ENCODE results near the gene PKMYT1. TPM values are rescaled to one million over a fixed set of nuclear protein-coding genes. Genes with fewer than 3 reads are reported as not detected.

Gene PKMYT1
- total RNA-seq, 1 experiment from 2014 or later: 128 TPM

- CTCF ChIA-PET: interaction anchor here (0.6 kb wide), 1 partner anchor 55 kb away, joined by 3 read pairs; no protein-coding TSS in a partner anchor
- intact Hi-C loops (cut with micrococcal nuclease; ENCODE audit: unreplicated experiment): no loop called here
Measured at GRCh38 chr16:2981899-2982250, 1.6 kb upstream of the PKMYT1 start.

DNA sequence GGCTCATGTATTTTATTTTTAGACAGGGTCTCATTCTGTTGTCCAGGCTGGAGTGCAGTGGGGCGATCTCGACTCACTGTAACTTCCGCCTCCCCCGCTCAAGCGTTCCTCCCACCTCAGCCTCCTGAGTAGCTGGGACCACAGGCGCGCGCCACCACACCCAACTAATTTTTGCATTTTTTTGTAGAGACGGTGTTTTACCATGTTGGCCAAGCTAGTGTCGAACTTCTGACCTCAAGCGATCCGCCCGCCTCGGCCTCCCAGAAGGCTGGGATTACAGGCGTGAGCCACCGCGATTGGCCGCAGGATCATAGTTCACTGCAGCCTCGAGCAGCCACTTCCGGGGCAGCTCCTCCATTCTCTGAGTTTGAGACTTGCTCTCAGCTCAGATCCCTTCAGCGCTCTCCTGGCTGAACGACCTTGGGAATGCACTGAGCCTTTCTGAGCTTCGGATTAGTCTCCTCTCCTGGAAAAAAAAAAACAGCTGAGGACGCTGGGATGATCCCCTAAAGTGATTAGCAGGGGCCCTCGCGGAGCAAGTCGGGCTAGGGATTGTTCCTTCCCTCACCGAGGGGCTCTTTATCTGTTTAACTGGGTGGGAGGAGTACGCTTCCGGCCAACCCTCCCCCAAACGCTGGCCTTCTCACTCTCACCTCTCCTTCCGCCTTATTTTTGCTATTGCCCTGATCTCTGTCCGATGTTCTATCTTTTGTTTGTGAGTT is 1.1 kb upstream of the PKMYT1 start:
- H3K36me3 ChIP-seq (ENCODE audit: insufficient read depth, low read length, poor library complexity, severe bottlenecking): peaks cover 8% of the 10 kb centered on the region
- H3K9me3 ChIP-seq (ENCODE audit: low read depth, low read length, poor library complexity, severe bottlenecking): no peaks in the 10 kb centered on the region
- H3K4me3 ChIP-seq (ENCODE audit: low read depth, low read length, poor library complexity, severe bottlenecking): peak overlapping the region; percentile 87
- intact Hi-C loops (cut with micrococcal nuclease; ENCODE audit: unreplicated experiment): no loop called here
- DNase-seq (ENCODE audit: low spot score): no peak
- POLR2A ChIA-PET (ENCODE audit: low non-redundant PET): no interaction called here
- CTCF ChIA-PET: interaction anchor here (0.6 kb wide), 1 partner anchor 54 kb away, joined by 3 read pairs; no protein-coding TSS in a partner anchor
- no TSS peak for BruUV-seq (replicated peaks)
- H3K27me3 ChIP-seq (replicated peaks; ENCODE audit: insufficient read depth, low read depth, low read length, poor library complexity): no peaks in the 10 kb centered on the region
- no peak overlapping the region for H3K27ac ChIP-seq (ENCODE audit: low read depth, low read length, poor library complexity, severe bottlenecking)
- TF ChIP-seq EZH2 (IDR thresholded peaks at IDR 0.05; ENCODE audit: borderline replicate concordance, low read depth, low read length, poor library complexity, severe bottlenecking) (no peak), CTCF (conservative IDR thresholded peaks at IDR 0.05; ENCODE audit: low read depth, low read length) (no peak)
- H3K4me1 ChIP-seq (ENCODE audit: insufficient read depth, low read length, poor library complexity, severe bottlenecking): peaks cover 10% of the 10 kb centered on the region

More at GRCh38 chr16:2981899-2982250, 1.6 kb upstream of the PKMYT1 start:
- H3K36me3 ChIP-seq (ENCODE audit: insufficient read depth, low read length, poor library complexity, severe bottlenecking): peaks cover 3% of the 10 kb centered on the region
- no peaks in the 10 kb centered on the region for H3K9me3 ChIP-seq (ENCODE audit: low read depth, low read length, poor library complexity, severe bottlenecking)
- H3K4me3 ChIP-seq (ENCODE audit: low read depth, low read length, poor library complexity, severe bottlenecking): no peak overlapping the region
- DNase-seq (ENCODE audit: low spot score): no peak
- POLR2A ChIA-PET (ENCODE audit: low non-redundant PET): no interaction called here
- peaks cover 10% of the 10 kb centered on the region for H3K4me1 ChIP-seq (ENCODE audit: insufficient read depth, low read length, poor library complexity, severe bottlenecking)
- H3K27me3 ChIP-seq (replicated peaks; ENCODE audit: insufficient read depth, low read depth, low read length, poor library complexity): no peaks in the 10 kb centered on the region
- BruUV-seq (replicated peaks): no TSS peak
- TF ChIP-seq EZH2 (IDR thresholded peaks at IDR 0.05; ENCODE audit: borderline replicate concordance, low read depth, low read length, poor library complexity, severe bottlenecking) (no peak), CTCF (conservative IDR thresholded peaks at IDR 0.05; ENCODE audit: low read depth, low read length) (no peak)
- no peak overlapping the region for H3K27ac ChIP-seq (ENCODE audit: low read depth, low read length, poor library complexity, severe bottlenecking)

DNA sequence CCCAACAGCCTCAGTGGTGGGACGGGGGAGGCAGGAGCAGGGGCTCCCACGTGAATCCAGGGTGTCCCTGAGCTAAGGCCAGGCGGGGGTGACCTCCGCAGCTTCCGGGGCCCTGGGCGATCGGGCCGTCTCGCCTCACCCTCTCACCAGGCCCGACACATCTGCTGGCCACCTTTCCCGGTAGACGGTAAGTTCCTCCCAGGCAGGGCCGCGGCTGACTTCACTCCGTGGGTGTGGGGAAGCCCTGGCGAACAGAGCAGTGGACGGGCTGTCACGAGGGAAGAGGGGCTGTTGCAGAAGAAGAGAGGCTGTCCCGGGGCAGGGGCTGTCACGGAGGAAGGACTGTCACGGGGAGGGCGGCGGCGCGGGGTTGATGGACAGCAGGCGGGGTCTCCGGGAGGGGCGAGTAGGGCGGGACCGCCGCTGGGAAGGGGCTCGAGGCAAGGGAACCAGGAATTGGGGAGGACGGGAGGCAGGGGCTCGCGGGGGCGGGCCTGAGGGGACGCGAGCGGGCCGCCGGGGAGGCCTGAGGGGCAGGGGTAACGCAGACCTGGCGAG is 498 bp downstream of the PKMYT1 start:
- peak overlapping the region; percentile 87 for H3K27ac ChIP-seq (ENCODE audit: low read depth, low read length, poor library complexity, severe bottlenecking)
- BruUV-seq (replicated peaks): TSS peak; percentile 52
- no peaks in the 10 kb centered on the region for H3K27me3 ChIP-seq (replicated peaks; ENCODE audit: insufficient read depth, low read depth, low read length, poor library complexity)
- TF ChIP-seq EZH2 (IDR thresholded peaks at IDR 0.05; ENCODE audit: borderline replicate concordance, low read depth, low read length, poor library complexity, severe bottlenecking) (no peak), CTCF (conservative IDR thresholded peaks at IDR 0.05; ENCODE audit: low read depth, low read length) (no peak)
- peaks cover 10% of the 10 kb centered on the region for H3K4me1 ChIP-seq (ENCODE audit: insufficient read depth, low read length, poor library complexity, severe bottlenecking)
- H3K9me3 ChIP-seq (ENCODE audit: low read depth, low read length, poor library complexity, severe bottlenecking): no peaks in the 10 kb centered on the region
- intact Hi-C loops (cut with micrococcal nuclease; ENCODE audit: unreplicated experiment): no loop called here
- ChIA-PET CTCF (no interaction called here), POLR2A (ENCODE audit: low non-redundant PET) (no interaction called here)
- peaks cover 21% of the 10 kb centered on the region for H3K36me3 ChIP-seq (ENCODE audit: insufficient read depth, low read length, poor library complexity, severe bottlenecking)
- peak overlapping the region; percentile 87 for H3K4me3 ChIP-seq (ENCODE audit: low read depth, low read length, poor library complexity, severe bottlenecking)
- no peak for DNase-seq (ENCODE audit: low spot score)
